ENCODE results near the gene LMX1A.

The LMX1A gene

GRCh38 chr1:165317612-165318011, 38.9 kb downstream of the LMX1A start:
- no peak for DNase-seq

- no peak for DNase-seq
Observed at GRCh38 chr1:165316153-165316772, 40.3 kb downstream of the LMX1A start.

GRCh38 chr1:165315481-165315880, 41.0 kb downstream of the LMX1A start:
- no peak for DNase-seq

- DNase-seq: no peak
Observed at GRCh38 chr1:165313903-165314302, 42.6 kb downstream of the LMX1A start.

GRCh38 chr1:165312591-165312990, 43.9 kb downstream of the LMX1A start:
- DNase-seq: no peak

- no peak for DNase-seq
Observed at GRCh38 chr1:165306543-165307434, 49.7 kb downstream of the LMX1A start.

GRCh38 chr1:165303386-165303785, 53.1 kb downstream of the LMX1A start:
- peak; percentile 57 for DNase-seq

GRCh38 chr1:165300400-165300903, 56.1 kb downstream of the LMX1A start:
- DNase-seq: no peak

- DNase-seq: peak; percentile 78
Observed at GRCh38 chr1:165298203-165298820, 58.2 kb downstream of the LMX1A start.

GRCh38 chr1:165296205-165296604, 60.3 kb downstream of the LMX1A start:
- no peak for DNase-seq

GRCh38 chr1:165290148-165290547, 66.4 kb downstream of the LMX1A start:
- DNase-seq: no peak

GRCh38 chr1:165289556-165289955, 67.0 kb downstream of the LMX1A start:
- no peak for DNase-seq

- DNase-seq: peak; percentile 77
Observed at GRCh38 chr1:165288350-165289120, 68.0 kb downstream of the LMX1A start.

- no peak for DNase-seq
Observed at GRCh38 chr1:165287781-165288180, 68.7 kb downstream of the LMX1A start.

GRCh38 chr1:165287329-165287728, 69.2 kb downstream of the LMX1A start:
- DNase-seq: peak; percentile 89

- peak; percentile 65 for DNase-seq
Observed at GRCh38 chr1:165284454-165284853, 72.1 kb downstream of the LMX1A start.

- DNase-seq: no peak
Observed at GRCh38 chr1:165281207-165281901, 75.2 kb downstream of the LMX1A start.

- DNase-seq: no peak
Observed at GRCh38 chr1:165279882-165280281, 76.6 kb downstream of the LMX1A start.

- no peak for DNase-seq
Observed at GRCh38 chr1:165276314-165276713, 80.2 kb downstream of the LMX1A start.

GRCh38 chr1:165265196-165265838, 91.2 kb downstream of the LMX1A start:
- DNase-seq: no peak

GRCh38 chr1:165259706-165260428, 96.6 kb downstream of the LMX1A start:
- DNase-seq: no peak
